HepG2 (cell line): Measurements from ENCODE around the gene ATP9B.

Source experiments
- ATF7 ChIP-seq, 2 experiments: fragments of 450-650 bp in 1 of 2; sonication (generic) in 1 of 2; formaldehyde crosslinking in 1 of 2; IDR thresholded peaks; 2 replicates each; pipeline versions ENCODE4 v1.4.0 to v1.6.1; 2016 to 2020; ENCODE audit warnings: antibody characterized with exemption in 1 of 2, mild to moderate bottlenecking in 1 of 2, missing genetic modification reagents in 1 of 2
- HDAC6 ChIP-seq: fragments of 200-600 bp; sonication (generic); IDR thresholded peaks from 2 replicates; pipeline ENCODE4 v1.7.0; 2017; ENCODE audit warnings: mild to moderate bottlenecking, antibody characterized with exemption, low read length, low read depth
- HNRNPLL ChIP-seq: fragments of 200-400 bp; formaldehyde crosslinking; IDR thresholded peaks from 2 replicates; pipeline ENCODE4 v1.6.1; 2017; ENCODE audit warnings: mild to moderate bottlenecking, low read depth, low read length; ENCODE audit not compliant: poor library complexity, severe bottlenecking
- NFYB ChIP-seq: sonication (generic); formaldehyde crosslinking; IDR thresholded peaks from 2 replicates; pipeline ENCODE4 v1.4.0; 2020; ENCODE audit warnings: missing genetic modification reagents
- RBM22 ChIP-seq: fragments of 200-400 bp; formaldehyde crosslinking; optimal IDR thresholded peaks from 2 replicates; pipeline ENCODE3; 2017; ENCODE audit warnings: mild to moderate bottlenecking, low read length, moderate library complexity
- RFX1 ChIP-seq: fragments of 450-650 bp; IDR thresholded peaks from 2 replicates; pipeline ENCODE4 v1.6.1; 2017
- RORA ChIP-seq: sonication (generic); formaldehyde crosslinking; IDR thresholded peaks from 2 replicates; pipeline ENCODE4 v1.5.0; 2020; ENCODE audit warnings: mild to moderate bottlenecking, missing genetic modification reagents, moderate library complexity
- SRSF1 ChIP-seq: fragments of 200-400 bp; formaldehyde crosslinking; optimal IDR thresholded peaks from 2 replicates; pipeline ENCODE3; 2017; ENCODE audit warnings: mild to moderate bottlenecking, low read depth, low read length, moderate library complexity
- ZMYM4 ChIP-seq: sonication (generic); formaldehyde crosslinking; IDR thresholded peaks from 2 replicates; pipeline ENCODE4 v1.8.1; 2023; ENCODE audit warnings: mild to moderate bottlenecking, missing genetic modification reagents
- ZNF160 ChIP-seq: sonication (generic); formaldehyde crosslinking; IDR thresholded peaks from 2 replicates; pipeline ENCODE4 v1.8.0; 2022; ENCODE audit warnings: mild to moderate bottlenecking, inconsistent platforms, missing genetic modification reagents
- ZNF24 ChIP-seq: fragments of 450-650 bp; IDR thresholded peaks from 2 replicates; pipeline ENCODE4 v1.6.1; 2017; ENCODE audit warnings: antibody characterized with exemption, mild to moderate bottlenecking
- TF ChIP-seq, protein P1 (sequence below): sonication (generic); formaldehyde crosslinking; IDR thresholded peaks from 2 replicates; pipeline ENCODE4 v1.5.0; 2020; ENCODE audit warnings: mild to moderate bottlenecking, missing genetic modification reagents, moderate library complexity
- TF ChIP-seq, protein P2 (sequence below): sonication (generic); formaldehyde crosslinking; IDR thresholded peaks from 2 replicates; pipeline ENCODE4 v1.5.0; 2020; ENCODE audit warnings: mild to moderate bottlenecking, low read depth, missing genetic modification reagents, borderline replicate concordance

DNA sequence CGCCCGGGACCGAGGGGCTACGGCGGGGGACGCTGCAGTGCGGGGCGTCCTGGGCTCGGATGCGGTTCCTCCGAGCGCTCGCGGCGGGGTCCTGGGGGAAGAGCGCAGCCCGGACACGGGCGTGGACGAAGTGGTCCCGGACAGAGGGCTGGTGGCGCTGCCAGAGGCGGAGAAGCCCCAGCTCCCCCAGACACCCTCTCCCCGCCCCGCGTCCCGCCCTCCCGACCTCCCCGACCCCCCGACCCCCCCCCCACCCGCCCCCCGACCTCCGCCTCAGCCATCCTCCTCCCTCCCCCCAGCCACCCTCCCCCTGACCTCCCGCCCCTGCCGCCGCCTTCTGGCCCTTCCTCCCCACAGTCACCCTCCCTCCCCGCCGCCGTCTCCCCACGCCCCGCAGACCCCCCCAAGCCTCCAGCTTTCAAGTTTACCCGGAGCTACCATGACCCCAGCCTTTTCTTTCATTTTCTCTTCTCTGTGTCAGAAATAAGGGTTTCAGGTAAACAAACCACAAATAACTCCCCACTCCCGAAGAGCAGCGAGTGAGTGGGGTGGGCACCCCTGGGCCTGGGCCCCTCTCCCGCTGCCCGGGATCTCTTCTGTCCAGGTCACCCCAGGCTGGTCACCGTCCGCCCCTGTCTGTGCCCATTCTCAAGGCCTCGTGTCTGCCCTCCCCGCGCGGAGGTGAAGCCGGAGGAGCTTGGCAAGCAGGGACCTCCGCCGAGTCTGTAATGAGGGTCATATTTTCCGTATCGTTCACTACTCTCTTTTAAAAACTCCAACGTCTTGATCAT lies 331.6 kb downstream of the ATP9B start:
- TF ChIP-seq ZMYM4 (CRISPR knock-in tag) (no peak), ATF7 (IDR thresholded peaks at IDR 0.05) (no peak), ATF7 (CRISPR knock-in tag; IDR thresholded peaks at IDR 0.05) (no peak), HNRNPLL (no peak), HDAC6 (no peak), RORA (CRISPR knock-in tag) (no peak), ZNF160 (CRISPR knock-in tag) (no peak), ZNF24 (no peak), SRSF1 (no peak), RBM22 (no peak), NFYB (no peak), RFX1 (no peak)
- TF ChIP-seq, protein P1, sequence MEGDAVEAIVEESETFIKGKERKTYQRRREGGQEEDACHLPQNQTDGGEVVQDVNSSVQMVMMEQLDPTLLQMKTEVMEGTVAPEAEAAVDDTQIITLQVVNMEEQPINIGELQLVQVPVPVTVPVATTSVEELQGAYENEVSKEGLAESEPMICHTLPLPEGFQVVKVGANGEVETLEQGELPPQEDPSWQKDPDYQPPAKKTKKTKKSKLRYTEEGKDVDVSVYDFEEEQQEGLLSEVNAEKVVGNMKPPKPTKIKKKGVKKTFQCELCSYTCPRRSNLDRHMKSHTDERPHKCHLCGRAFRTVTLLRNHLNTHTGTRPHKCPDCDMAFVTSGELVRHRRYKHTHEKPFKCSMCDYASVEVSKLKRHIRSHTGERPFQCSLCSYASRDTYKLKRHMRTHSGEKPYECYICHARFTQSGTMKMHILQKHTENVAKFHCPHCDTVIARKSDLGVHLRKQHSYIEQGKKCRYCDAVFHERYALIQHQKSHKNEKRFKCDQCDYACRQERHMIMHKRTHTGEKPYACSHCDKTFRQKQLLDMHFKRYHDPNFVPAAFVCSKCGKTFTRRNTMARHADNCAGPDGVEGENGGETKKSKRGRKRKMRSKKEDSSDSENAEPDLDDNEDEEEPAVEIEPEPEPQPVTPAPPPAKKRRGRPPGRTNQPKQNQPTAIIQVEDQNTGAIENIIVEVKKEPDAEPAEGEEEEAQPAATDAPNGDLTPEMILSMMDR = no peak
- TF ChIP-seq, protein P2, sequence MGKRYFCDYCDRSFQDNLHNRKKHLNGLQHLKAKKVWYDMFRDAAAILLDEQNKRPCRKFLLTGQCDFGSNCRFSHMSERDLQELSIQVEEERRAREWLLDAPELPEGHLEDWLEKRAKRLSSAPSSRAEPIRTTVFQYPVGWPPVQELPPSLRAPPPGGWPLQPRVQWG = no peak
